Neural cell (in vitro differentiated cells): ENCODE measurements around the gene PRR16. TPM values are rescaled to one million over a fixed set of nuclear protein-coding genes. Genes with fewer than 3 reads are reported as not detected.

ENCODE experiments used
- H2AFZ ChIP-seq: fragments of 200-600, 300-800 bp; sonication (generic), shearing (Covaris generic); 2 replicates; pipeline ENCODE4 v1.6.0; 2014; ENCODE audit warnings: low read depth, mild to moderate bottlenecking, antibody characterized with exemption, low read length, moderate library complexity
- H3F3A ChIP-seq: fragments of 200-600 bp; shearing (Covaris generic); 2 replicates; pipeline ENCODE4 v1.6.1; 2016; ENCODE audit warnings: mild to moderate bottlenecking, moderate library complexity, mixed read lengths, antibody characterized with exemption, low read length; ENCODE audit not compliant: insufficient read depth, poor library complexity, severe bottlenecking
- H3K27ac ChIP-seq: fragments of 200-600, 300-800 bp; sonication (generic), shearing (Covaris generic); 2 replicates; pipeline ENCODE4 v1.5.1; 2014; ENCODE audit warnings: mild to moderate bottlenecking, low read length, moderate library complexity
- H3K27me3 ChIP-seq: fragments of 300-800, 200-600 bp; sonication (generic), shearing (Covaris generic); 2 replicates; pipeline ENCODE4 v1.6.0; 2014; ENCODE audit warnings: mild to moderate bottlenecking, low read depth, low read length, moderate library complexity; ENCODE audit not compliant: insufficient read depth
- H3K36me3 ChIP-seq: fragments of 300-800, 200-600 bp; sonication (generic), shearing (Covaris generic); 2 replicates; pipeline ENCODE4 v1.5.1; 2014; ENCODE audit warnings: mild to moderate bottlenecking, antibody characterized with exemption, low read length, moderate library complexity; ENCODE audit not compliant: insufficient read depth
- H3K4me2 ChIP-seq: fragments of 300-800, 200-600 bp; sonication (generic), shearing (Covaris generic); 2 replicates; pipeline ENCODE4 v1.6.0; 2014; ENCODE audit warnings: mild to moderate bottlenecking, low read length
- H3K4me3 ChIP-seq: fragments of 300-800, 200-600 bp; sonication (generic), shearing (Covaris generic); 2 replicates; pipeline ENCODE4 v1.5.1; 2014; ENCODE audit warnings: mild to moderate bottlenecking, low read length, moderate library complexity
- H3K79me2 ChIP-seq: fragments of 200-600 bp; shearing (Covaris generic); replicated peaks from 2 replicates; pipeline ENCODE4 v1.6.0; 2014; ENCODE audit warnings: mild to moderate bottlenecking, low read length, moderate library complexity; ENCODE audit not compliant: insufficient read depth
- H3K9ac ChIP-seq: fragments of 300-800, 200-600 bp; sonication (generic), shearing (Covaris generic); 2 replicates; pipeline ENCODE4 v1.6.1; 2016; ENCODE audit warnings: mild to moderate bottlenecking, low read length, mixed read lengths
- H3K9me2 ChIP-seq: fragments of 200-600 bp; shearing (Covaris generic); 2 replicates; pipeline ENCODE4 v1.6.1; 2016; ENCODE audit warnings: mild to moderate bottlenecking, low read length, mixed read lengths; ENCODE audit not compliant: insufficient read depth
- H3K9me3 ChIP-seq: fragments of 200-600, 300-800 bp; sonication (generic), shearing (Covaris generic); 2 replicates; pipeline ENCODE4 v1.6.1; 2016; ENCODE audit warnings: mild to moderate bottlenecking, mixed run types, low read length, moderate library complexity, mixed read lengths
- H4K20me1 ChIP-seq: fragments of 200-600 bp; shearing (Covaris generic); 2 replicates; pipeline ENCODE4 v1.6.1; 2016; ENCODE audit warnings: mild to moderate bottlenecking, mixed run types; ENCODE audit not compliant: insufficient read depth
- CTCF ChIP-seq: fragments of 450-650 bp; IDR thresholded peaks from 2 replicates; pipeline ENCODE4 v1.5.1; 2014; ENCODE audit warnings: antibody characterized with exemption, mild to moderate bottlenecking, moderate library complexity; ENCODE audit not compliant: poor library complexity, severe bottlenecking
- EP300 ChIP-seq: fragments of 450-650 bp; conservative IDR thresholded peaks from 2 replicates; pipeline ENCODE4 v1.6.1; 2014; ENCODE audit warnings: antibody characterized with exemption, mild to moderate bottlenecking, moderate library complexity; ENCODE audit not compliant: poor library complexity, severe bottlenecking
- EZH2 ChIP-seq: fragments of 200-600, 300-800 bp; shearing (Covaris generic), sonication (generic); IDR thresholded peaks from 2 replicates; pipeline ENCODE4 v1.6.1; 2014; ENCODE audit warnings: antibody characterized with exemption, low read length, borderline replicate concordance, mild to moderate bottlenecking; ENCODE audit not compliant: insufficient read depth, poor library complexity, severe bottlenecking
- MXI1 ChIP-seq: fragments of 450-650 bp; conservative IDR thresholded peaks from 2 replicates; pipeline ENCODE4 v1.6.1; 2014; ENCODE audit warnings: antibody characterized with exemption, mild to moderate bottlenecking; ENCODE audit not compliant: poor library complexity, severe bottlenecking
- POLR2AphosphoS5 ChIP-seq: IDR thresholded peaks from 2 replicates; pipeline ENCODE4 v1.6.1; 2012
- RAD21 ChIP-seq: fragments of 450-650 bp; conservative IDR thresholded peaks from 2 replicates; pipeline ENCODE4 v1.6.1; 2014; ENCODE audit warnings: antibody characterized with exemption, mild to moderate bottlenecking, moderate library complexity
- REST ChIP-seq: IDR thresholded peaks from 2 replicates; pipeline ENCODE4 v1.6.1; 2012; ENCODE audit warnings: borderline replicate concordance
- SMC3 ChIP-seq: fragments of 450-650 bp; conservative IDR thresholded peaks from 2 replicates; pipeline ENCODE4 v1.6.1; 2014; ENCODE audit warnings: antibody characterized with exemption, mild to moderate bottlenecking, moderate library complexity; ENCODE audit not compliant: poor library complexity
- TAF1 ChIP-seq: IDR thresholded peaks from 2 replicates; pipeline ENCODE4 v1.6.1; 2012; ENCODE audit warnings: low read depth
- polyA plus RNA-seq: library from polyadenylated mRNA; depleted of rRNA; stranded (reverse); fragments of >200 nt; gene quantifications from 2 replicates; pipeline ENCODE4 v1.2.3, GENCODE V29; 2014
- small RNA-seq, 3 experiments: library from RNA; depleted of rRNA; stranded (forward); fragments of <200 nt; gene quantifications; one replicate each; pipeline ENCODE3, GENCODE V24; 2012

Gene PRR16
- polyA plus RNA-seq, 1 donor from 2014 or later, result 1.7 TPM

GRCh38 chr5:120734033-120734432, 269.9 kb downstream of the PRR16 start:
- Histone ChIP-seq H3K9me2 (no peaks in the 10 kb centered on the region), H3K27ac (no peak overlapping the region), H3K4me2 (no peak overlapping the region), H3K36me3 (no peaks in the 10 kb centered on the region), H3K27me3 (no peaks in the 10 kb centered on the region), H2AFZ (no peak overlapping the region), H3K9me3 (no peaks in the 10 kb centered on the region), H3F3A (no peaks in the 10 kb centered on the region), H4K20me1 (no peaks in the 10 kb centered on the region), H3K9ac (no peak overlapping the region), H3K4me3 (no peak overlapping the region), H3K79me2 (no peaks in the 10 kb centered on the region)
- TF ChIP-seq CTCF (no peak), EZH2 (no peak), MXI1 (no peak), TAF1 (no peak), POLR2AphosphoS5 (no peak), REST (no peak), RAD21 (no peak), SMC3 (no peak), EP300 (no peak)

GRCh38 chr5:120735076-120735475, 271.0 kb downstream of the PRR16 start:
- Histone ChIP-seq H3K79me2 (no peaks in the 10 kb centered on the region), H3K4me3 (no peak overlapping the region), H3K27me3 (no peaks in the 10 kb centered on the region), H4K20me1 (no peaks in the 10 kb centered on the region), H3K9ac (no peak overlapping the region), H3F3A (no peaks in the 10 kb centered on the region), H3K9me3 (no peaks in the 10 kb centered on the region), H2AFZ (no peak overlapping the region), H3K36me3 (no peaks in the 10 kb centered on the region), H3K9me2 (no peaks in the 10 kb centered on the region), H3K4me2 (no peak overlapping the region), H3K27ac (no peak overlapping the region)
- TF ChIP-seq RAD21, result peak; percentile 26
- no peak for TF ChIP-seq REST
- no peak for TF ChIP-seq EZH2

Small RNA genes lying within 50 kb of the gene (small RNA-seq; reads per million reads assigned to genes)
- gene PRELID3BP8 (0 reads per million in 3 experiments), gene RNU4-69P (0 reads per million in 3 experiments)
